A549 treated with AZD2906 at 1 μM for 4 hours (cell line): Measurements from ENCODE around the gene ARHGAP10. TPM values are rescaled to one million over a fixed set of nuclear protein-coding genes. Genes with fewer than 3 reads are reported as not detected.

Source experiments
- total RNA-seq: library from RNA; stranded (reverse); fragments of 200-300 nt; extraction: Qiagen RNA extraction; gene quantifications from 5 replicates; pipeline ENCODE4 v1.2.3, GENCODE V29; 2022

ARHGAP10 gene
- 14.2 to 15.7 TPM (median 14.8 TPM) in 5 replicates for total RNA-seq

GRCh38 chr4:147731580-147732517 is at the start of gene ARHGAP10:
ARHGAP10 (plus strand) TSS chr4:147732088; CDS start chr4:147732302, 214 bp downstream.

DNA sequence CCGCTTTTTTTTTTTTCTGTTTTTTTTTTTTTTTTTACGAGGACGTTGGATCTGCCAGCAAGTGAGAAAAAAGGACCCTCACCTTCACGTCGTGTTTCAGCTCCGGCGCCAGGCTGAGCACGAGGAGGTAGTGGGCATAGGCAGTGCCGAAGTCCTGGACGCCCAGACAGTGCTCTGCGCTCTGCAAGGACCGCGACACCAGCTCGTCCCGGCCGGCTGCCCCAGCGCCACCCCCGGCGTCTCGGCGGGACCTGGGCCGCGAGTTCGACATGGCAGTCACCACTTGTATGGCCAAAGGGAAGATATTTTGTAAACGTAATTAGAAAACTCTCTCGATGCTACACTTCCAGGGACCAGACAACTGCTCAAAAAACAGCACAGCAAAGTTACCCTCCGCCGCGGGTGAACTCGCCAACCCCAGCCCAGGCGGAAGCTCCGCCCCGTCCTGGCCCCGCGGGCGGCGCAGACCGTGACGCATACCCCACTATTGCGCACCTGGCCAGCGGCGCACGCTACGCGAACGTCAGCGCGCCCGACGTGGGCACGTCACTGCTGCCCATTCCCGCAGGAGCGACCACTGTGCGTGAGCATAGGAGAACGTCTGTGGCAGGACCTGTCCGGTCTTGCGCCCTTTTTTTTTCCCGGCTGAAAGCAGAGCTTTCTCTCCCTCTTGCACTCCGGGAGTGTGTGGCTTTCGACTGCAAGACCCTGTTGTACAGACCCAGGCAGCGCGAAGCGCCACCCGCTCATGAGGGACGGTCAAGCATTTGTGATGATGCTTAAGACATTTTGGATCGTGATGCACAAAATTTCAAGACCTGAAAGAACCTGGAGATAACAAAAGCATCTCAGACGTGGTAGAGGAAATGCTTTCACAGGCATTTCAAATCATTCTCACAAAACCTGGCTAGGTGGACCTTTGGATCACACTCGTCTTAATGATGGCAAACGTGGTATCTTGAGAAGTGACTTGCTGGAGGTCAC is 47.9 kb upstream of the ARHGAP10 start, which contains the start of gene PRMT9:
Gene PRMT9, minus strand, starts transcription at position 447 of the 984 bp plus-strand sequence. Its CDS starts 176 bp downstream, at position 271.

Other genes with a start within 250 kb of the ARHGAP10 start
- 19.8 to 22.3 TPM (median 20.5 TPM) in 5 replicates for gene TMEM184C, start 114.7 kb upstream of the ARHGAP10 start, total RNA-seq
- gene PRMT9, start 47.9 kb upstream of the ARHGAP10 start, total RNA-seq: 2.3 to 3.4 TPM (median 2.8 TPM) in 5 replicates